HG02885 (cell line): ENCODE measurements around the gene SARDH.

Experiments
- ATAC-seq: cut with Tn5 transposase; IDR thresholded peaks from one replicate; pipeline ENCODE4 v1.9.1; 2021; ENCODE audit warnings: mild to moderate bottlenecking; ENCODE audit not compliant: unreplicated experiment, poor library complexity

SARDH gene

GRCh38 chr9:133737774-133738639 is at the start of gene SARDH:
TSS of gene SARDH (minus strand) at chr9:133738352. CDS start at chr9:133734173, 4,179 bp downstream.
- ATAC-seq = peak; percentile 42

- ATAC-seq = peak; percentile 80
Observed at GRCh38 chr9:133787754-133788025, 49.5 kb upstream of the SARDH start.

- no peak for ATAC-seq
Observed at GRCh38 chr9:133786907-133787753, 49.0 kb upstream of the SARDH start.

- no peak for ATAC-seq
Observed at GRCh38 chr9:133786371-133786753, 48.2 kb upstream of the SARDH start.

GRCh38 chr9:133785753-133786370 is 47.7 kb upstream of the SARDH start:
- ATAC-seq = no peak

- ATAC-seq = no peak
Observed at GRCh38 chr9:133784731-133785561, 46.8 kb upstream of the SARDH start.

GRCh38 chr9:133783331-133783731 is 45.2 kb upstream of the SARDH start:
- ATAC-seq = no peak

- no peak for ATAC-seq
Observed at GRCh38 chr9:133782157-133783130, 44.3 kb upstream of the SARDH start.

- ATAC-seq = no peak
Observed at GRCh38 chr9:133781828-133782135, 43.6 kb upstream of the SARDH start.

GRCh38 chr9:133780962-133781827 is 43.0 kb upstream of the SARDH start:
- ATAC-seq = no peak

GRCh38 chr9:133780404-133780945 is 42.3 kb upstream of the SARDH start:
- no peak for ATAC-seq

GRCh38 chr9:133779516-133780403 is 41.6 kb upstream of the SARDH start:
- ATAC-seq = no peak

- ATAC-seq = no peak
Observed at GRCh38 chr9:133779081-133779480, 40.9 kb upstream of the SARDH start.

GRCh38 chr9:133778336-133779013 is 40.3 kb upstream of the SARDH start:
- no peak for ATAC-seq

- no peak for ATAC-seq
Observed at GRCh38 chr9:133777871-133778270, 39.7 kb upstream of the SARDH start.

- no peak for ATAC-seq
Observed at GRCh38 chr9:133777068-133777791, 39.1 kb upstream of the SARDH start.
